Spleen (tissue), 7 donors: ENCODE results near the gene RBFA.

Experiments
- CTCF ChIP-seq, 11 experiments: fragments of 200-600 bp in 7 of 11; fragments of 450-650 bp in 4 of 11; sonication (generic) in 4 of 11; IDR thresholded peaks in 8 of 11; conservative IDR thresholded peaks in 3 of 11; 1 replicate in 7 of 11; 2 replicates in 4 of 11; pipeline versions ENCODE4 v1.4.0 to v1.8.0; 2016 to 2021; ENCODE audit warnings: antibody characterized with exemption in 11 of 11, inconsistent platforms in 4 of 11, mild to moderate bottlenecking in 1 of 11
- POLR2A ChIP-seq, 3 donors: fragments of 450-650 bp; IDR thresholded peaks; one replicate each; pipeline ENCODE4 v1.5.1; 2017; ENCODE audit warnings: antibody characterized with exemption in 3 of 3, mild to moderate bottlenecking in 1 of 3
- POLR2AphosphoS5 ChIP-seq, 3 donors: sonication (generic); formaldehyde crosslinking; IDR thresholded peaks; one replicate each; pipeline ENCODE4 v1.5.1; 2017; ENCODE audit warnings: antibody characterized with exemption in 3 of 3
- donor health status: DM: no; HTN: no; CAD: no; lungs with moderate emphysema.
- donor health status: DM: no; HTN: no; CAD: no.
- donor health status: DM: no; HTN: no; CAD: no.

GRCh38 chr18:80004600-80005342 is 29.5 kb upstream of the RBFA start:
- TF ChIP-seq CTCF (IDR thresholded peaks at IDR 0.05 in 8 of 11, conservative IDR thresholded peaks at IDR 0.05 in 3 of 11) (no peak), POLR2A (IDR thresholded peaks at IDR 0.05) (no peak), POLR2AphosphoS5 (IDR thresholded peaks at IDR 0.05) (no peak)
